GM12872 (cell line): Measurements from ENCODE around the gene MID1.

ENCODE experiments used
- TF ChIP-seq, protein P1 (sequence below): IDR thresholded peaks from 3 replicates; pipeline ENCODE4 v1.5.1; 2011; ENCODE audit warnings: low read depth, mild to moderate bottlenecking, low read length, moderate library complexity; ENCODE audit not compliant: insufficient read depth

Gene MID1

DNA sequence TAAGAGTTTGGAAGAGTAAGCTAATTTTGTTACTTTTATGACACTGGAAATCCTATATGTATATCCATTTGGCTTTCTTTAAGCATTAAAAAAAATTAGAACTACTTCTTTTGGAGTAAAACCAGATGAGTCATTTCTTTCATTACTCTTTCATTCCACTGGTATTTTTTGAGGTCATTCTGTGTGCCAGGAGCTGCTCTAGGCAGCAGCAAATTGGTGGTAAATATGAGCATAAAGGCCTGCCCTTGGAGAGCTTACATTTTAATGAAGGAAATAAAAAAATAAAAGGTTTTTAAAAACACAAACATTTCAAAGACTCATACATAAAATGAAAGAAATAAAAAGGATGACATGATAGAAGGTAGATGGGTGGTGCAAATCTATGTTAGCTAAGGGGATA is 37.4 kb downstream of the MID1 start:
- TF ChIP-seq, protein P1, sequence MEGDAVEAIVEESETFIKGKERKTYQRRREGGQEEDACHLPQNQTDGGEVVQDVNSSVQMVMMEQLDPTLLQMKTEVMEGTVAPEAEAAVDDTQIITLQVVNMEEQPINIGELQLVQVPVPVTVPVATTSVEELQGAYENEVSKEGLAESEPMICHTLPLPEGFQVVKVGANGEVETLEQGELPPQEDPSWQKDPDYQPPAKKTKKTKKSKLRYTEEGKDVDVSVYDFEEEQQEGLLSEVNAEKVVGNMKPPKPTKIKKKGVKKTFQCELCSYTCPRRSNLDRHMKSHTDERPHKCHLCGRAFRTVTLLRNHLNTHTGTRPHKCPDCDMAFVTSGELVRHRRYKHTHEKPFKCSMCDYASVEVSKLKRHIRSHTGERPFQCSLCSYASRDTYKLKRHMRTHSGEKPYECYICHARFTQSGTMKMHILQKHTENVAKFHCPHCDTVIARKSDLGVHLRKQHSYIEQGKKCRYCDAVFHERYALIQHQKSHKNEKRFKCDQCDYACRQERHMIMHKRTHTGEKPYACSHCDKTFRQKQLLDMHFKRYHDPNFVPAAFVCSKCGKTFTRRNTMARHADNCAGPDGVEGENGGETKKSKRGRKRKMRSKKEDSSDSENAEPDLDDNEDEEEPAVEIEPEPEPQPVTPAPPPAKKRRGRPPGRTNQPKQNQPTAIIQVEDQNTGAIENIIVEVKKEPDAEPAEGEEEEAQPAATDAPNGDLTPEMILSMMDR: no peak

DNA sequence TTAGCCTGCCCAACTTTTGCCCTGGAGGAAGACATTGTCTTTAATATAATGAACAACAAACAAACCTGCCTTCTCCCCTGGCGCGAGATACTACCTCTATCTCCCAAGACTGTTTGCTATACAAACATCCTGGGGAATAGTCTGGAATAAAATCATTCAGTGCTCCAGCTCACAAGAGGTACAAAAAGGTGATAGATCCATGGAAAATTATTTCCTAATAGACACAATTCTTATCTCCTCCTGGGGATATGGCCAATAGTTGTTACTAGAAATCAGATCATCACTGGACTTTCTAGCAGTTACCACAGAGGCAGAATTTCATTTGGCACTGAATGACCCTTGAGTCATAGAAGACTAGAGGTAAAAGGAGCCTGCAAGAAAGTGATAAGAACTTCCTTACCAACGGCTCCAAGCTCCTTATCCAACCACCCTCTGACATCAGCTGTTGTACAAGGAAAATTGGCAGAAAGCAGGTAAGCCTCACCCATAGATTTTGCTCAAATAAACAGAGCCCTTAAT is 38.1 kb downstream of the MID1 start:
- TF ChIP-seq, protein P1: no peak

DNA sequence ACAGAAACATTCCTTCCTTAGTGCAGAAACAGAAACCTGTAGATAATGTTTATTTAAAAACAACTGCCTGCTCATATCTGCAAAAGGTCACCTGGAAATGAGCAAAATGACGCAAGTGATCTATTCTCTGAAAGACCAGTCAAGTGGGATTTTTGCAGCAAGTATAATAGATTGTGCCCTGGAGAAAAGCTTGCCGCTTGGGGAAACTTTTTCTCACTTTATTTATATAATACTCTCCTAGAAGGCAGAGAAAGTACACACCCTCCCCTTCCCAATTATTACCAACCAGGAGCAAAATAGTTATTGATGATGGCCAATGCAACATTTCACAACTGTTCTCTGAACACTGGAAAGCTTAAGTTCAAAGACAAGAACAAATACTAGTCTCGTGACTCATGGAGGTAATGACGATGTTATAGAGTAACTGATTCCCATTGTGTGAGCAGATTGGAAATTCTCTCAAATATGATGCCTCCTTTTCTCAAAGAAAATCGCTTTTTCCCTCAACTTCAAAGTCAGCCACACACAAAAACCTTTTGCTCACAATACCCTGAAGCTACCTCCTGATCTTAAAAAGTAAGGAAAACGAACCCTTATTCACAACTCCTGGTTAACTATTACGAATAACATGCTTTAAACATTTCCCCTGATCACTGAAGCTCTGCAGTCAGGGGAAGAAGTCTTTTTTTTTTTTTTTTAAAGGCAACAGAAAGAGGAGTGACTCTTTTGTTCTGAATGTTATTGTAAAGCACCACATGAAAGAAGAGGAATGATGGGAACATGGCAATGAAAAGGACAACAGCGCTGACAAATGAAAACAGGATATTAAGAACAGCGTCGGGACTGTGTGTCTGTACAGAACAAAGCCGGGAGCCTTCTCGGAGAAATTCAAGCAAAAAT is 41.0 kb downstream of the MID1 start:
- TF ChIP-seq, protein P1: no peak

DNA sequence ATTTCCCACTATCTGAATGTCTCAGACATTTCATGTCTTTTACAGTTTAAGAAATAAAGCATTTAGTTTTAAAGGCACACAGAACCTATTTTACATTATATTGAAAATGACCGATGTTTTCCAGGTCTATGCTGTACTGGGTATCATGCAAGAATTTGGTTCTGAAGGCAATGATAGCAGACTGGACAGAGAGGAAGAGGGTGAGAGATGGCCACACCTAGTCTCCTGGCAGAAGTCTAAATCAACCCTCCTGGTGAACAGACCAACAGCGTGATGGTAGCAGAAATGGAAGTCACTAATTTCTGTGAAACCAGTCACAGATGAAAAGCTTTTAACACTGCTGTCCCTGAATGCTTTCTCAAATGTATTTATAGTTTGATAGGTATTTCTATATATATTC is 41.9 kb downstream of the MID1 start:
- TF ChIP-seq, protein P1: no peak

DNA sequence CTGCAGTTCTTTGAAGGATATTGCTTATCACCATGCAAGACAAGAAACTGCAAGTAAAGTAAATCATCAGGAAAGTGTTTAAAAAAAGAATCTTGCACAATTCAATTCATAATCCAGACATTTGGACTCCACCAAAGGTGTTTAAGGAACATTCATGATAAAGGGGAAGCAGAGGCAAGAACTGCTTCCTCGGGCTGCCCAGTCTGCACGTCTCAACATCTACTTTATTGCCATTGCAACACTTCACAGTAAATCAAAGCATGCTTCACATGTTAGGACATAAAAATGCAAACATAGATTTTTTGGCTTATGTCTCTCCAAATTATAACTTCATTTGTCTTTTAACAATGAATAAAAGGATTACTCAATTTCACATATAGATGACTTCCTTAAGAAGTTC is 42.5 kb downstream of the MID1 start:
- TF ChIP-seq, protein P1: no peak

DNA sequence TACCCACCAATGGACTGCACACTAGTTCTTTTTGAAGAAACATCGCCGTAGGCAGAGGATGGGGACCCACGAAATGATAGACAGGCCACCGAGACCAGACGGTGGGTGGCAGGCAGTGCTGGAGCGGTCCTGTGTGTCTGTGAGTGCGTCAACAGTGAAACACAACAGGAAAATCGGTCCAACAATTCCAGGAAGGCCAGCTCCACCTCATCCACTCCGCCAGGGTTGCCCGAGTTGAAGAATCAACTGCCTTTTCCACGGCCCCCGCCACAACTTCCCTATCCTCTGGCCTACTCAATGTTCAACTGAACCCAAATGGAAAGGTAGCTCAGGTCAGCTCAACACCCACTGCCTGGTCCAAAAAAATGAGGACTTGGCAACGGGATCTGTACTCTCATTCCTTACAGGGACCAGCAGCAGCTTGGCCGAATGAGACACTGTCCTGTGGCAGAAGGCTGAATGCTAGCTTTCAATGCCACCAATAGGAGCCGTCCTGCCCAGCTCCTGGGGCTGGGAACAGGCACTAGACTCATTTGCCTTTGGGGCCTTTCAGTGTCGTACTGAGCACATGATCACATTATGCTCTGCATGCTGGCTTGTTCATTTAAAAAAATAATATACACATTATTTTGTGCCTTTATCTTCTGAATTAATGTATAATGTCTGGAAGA is 43.5 kb downstream of the MID1 start:
- TF ChIP-seq, protein P1: no peak

DNA sequence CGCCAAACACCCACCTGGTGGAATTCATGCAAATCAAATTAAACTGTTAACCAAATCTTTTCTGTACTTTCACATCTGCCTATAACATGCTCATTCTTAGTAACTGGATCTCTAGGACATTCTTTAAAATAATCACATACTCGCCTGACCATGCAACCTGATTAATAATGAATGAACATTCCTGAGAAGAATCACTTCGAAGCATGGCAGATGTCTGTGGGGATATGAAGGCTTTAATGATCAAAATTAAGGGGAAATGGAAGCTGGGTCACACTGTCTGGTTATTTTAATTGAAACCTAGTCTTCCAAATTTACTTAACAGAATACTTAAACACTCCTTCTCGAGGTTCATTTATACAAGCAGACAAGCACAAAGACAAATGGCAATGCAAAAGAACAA is 44.2 kb downstream of the MID1 start:
- TF ChIP-seq, protein P1: no peak
